HG02642 (cell line): Measurements from ENCODE around the gene RHOT2.

Source experiments
- ATAC-seq: cut with Tn5 transposase; IDR thresholded peaks from one replicate; pipeline ENCODE4 v1.9.1; 2021; ENCODE audit warnings: mild to moderate bottlenecking; ENCODE audit not compliant: unreplicated experiment, poor library complexity

RHOT2 gene

DNA sequence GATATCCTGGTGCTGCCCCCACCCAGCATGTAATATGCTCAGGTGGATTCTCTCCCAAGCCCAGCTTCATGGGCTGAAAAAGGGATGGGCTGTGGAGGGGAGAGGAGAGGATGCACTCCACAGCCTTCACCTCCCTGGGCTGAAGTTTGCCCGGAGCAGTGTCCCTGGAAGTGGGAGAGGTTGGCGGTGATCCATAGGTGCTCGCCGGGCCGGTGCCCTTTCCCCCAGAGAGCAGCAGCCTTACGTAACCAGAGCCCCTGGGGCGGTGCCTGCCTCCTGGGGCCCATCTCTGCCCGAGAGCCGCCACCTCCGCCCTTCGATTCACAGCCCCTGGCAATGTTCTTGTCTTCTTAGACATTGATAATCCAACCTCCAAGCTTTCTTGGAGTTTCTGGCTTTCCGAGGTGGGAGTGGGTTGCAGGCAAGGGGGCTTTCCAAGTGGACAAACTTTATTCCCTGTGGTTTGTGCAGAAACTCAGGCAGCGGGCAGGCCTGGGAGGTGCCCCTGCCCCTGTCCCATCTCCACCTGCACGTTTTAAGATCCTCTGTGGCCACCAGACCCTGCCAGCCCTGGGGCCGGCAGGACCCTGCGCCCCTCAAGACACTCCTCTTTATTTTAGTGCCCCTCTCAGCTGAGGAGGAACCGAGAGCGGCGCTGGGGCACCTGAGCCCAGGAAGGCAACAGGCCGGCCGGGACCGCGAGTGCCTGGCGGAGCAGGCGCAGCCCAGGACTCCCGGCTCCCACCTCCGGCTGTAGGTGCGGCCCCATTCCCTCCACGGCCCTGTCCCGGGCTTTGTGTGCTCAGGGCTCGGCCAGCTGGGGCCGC lies 21.9 kb upstream of the RHOT2 start:
- no peak for ATAC-seq

DNA sequence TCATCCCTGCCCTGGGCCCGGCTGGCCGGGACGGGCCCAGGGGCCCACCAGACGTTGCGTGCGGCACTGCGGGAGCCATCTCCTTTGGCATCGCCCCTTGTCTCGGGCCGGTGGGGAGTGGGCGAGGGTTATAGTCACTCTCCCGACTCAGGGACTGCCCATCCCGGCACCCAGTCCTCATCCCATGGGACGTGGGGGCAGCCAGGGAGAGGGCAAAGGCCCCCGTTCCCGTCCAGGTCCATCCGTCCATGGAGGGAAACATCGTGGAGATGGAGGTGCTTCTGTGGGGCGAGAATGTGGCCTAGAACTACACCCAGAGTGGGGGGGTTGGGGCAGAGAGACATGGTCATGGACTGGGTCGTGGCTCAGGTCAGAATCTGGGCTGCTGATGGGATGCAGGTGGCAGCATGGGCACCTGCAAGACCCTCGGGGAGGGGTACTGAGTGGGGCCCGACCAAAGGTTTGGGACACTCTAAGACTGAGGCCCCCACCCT lies 21.2 kb upstream of the RHOT2 start:
- no peak for ATAC-seq

DNA sequence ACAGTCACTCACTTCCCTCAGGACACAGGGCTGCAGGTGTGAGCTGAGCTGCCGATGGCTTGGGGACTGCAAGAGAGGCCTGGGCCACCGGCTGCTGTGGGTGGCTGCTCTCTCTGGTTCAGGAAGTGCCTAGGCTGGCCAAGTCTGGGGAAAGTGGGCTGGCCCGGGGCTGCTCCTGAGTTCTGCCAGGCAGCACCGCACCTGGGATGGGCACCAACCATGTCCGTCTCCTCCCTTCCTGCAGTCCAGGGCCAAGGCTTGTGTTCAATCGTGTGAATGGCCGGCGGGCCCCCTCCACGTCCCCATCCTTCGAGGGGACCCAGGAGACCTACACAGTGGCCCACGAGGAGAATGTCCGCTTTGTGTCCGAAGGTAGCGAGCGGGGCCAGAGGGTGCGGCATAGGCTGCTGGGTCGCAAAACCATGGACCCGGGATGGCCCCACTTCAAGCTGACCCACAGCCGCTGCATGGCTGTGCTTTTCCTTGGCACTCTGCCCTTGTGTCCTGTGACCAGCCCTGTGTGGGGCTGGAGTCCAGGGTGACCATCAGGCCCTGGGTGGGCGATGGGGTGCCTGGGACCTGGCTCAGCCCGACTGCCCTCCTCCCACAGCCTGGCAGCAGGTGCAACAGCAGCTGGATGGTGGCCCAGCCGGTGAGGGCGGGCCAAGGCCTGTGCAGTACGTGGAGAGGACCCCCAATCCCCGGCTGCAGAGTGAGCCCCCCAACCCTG lies 20.6 kb upstream of the RHOT2 start:
- no peak for ATAC-seq

DNA sequence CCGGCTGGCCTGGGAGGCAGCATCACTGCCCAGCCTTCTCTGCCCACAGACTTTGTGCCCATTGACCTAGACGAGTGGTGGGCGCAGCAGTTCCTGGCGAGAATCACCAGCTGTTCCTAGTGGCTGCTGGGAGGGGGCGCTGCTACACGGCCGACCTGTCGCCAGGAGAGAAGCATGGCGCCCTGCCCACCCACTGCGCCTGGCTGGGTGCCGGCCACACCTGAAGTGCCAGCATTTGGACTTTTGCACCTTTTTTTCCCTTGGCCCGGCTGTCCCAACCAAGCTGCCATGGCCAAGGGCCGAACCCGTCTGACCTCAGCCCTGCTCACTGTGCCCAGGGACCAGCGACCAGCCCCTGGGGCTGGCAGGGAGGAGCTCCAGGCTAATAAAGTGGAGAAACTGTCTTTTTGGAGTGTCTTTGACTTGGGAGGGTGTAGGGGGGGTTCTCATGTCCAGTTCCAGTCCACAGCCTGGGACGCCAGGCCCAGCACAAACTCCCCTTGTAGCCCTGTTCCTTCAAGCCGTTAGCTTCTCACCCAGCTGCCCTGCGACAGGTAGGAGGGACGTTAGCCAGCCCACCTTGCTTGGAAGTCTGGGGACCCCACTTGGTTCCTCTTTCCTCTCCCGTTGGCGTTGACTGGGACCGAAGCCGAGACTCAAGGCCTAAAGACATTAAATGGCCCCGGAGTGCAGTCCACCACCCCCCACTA lies 19.7 kb upstream of the RHOT2 start:
- ATAC-seq, result no peak

DNA sequence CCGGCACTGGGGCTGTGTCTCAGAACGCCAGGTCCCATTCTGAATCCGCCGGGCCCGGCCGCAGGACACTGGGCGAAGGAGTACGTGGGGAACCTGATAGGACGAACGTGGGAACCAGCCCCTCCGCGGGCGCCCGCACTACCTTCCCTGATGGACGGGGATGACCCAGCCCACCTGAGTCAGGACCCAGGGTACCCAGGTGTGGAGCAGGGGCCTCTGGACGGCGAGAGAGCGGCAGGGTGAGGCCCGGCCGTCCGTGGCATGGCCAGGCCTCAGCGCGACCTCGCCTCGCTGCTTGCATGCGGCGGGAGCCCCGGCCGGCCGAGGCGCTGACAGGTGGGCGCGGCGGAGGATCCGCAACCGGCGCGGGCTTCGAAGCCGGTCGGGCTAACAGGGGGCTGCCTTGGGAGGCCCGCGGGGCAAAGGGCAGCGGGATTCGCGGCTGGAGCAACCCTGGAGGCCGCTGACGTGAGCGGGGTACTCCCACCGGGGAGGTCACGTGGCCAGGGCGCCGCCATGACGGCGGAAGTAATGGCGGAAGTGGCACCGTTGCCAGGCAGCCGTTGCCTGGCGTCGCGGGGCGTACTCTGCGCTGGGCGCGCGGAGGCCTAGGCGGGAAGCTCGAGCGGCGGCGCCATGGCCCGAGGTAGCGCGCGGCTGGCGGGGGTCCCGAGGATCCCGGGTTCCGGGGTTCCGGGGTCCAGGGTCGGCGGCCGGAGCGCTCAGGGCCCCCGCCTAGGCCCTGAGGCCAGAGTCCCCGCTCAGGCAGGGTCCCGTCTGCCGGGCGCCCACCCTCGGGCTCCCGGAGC lies 18.9 kb upstream of the RHOT2 start, which contains the start of gene WDR90:
TSS of gene WDR90 (plus strand) at position 585 of the 809 bp plus-strand sequence. CDS start at position 637, 52 bp downstream.
- ATAC-seq, result peak; percentile 76

DNA sequence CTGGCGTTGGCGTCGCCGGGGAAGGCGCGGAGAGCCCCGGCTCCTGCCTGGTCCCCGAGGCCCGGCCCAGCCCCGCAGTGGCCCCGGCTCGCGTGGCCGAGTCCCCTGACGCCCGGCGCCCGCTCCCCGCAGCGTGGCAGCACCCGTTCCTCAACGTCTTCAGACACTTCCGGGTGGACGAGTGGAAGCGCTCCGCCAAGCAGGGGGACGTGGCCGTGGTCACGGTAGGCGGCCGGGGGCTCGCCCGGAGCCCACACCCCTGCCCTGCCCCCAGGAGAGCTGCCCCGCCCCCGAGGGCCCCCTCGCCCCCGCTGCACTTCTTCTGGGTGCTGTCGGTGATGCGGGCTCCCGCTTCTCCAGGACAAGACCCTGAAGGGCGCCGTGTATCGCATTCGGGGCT lies 18.3 kb upstream of the RHOT2 start:
- peak; percentile 19 for ATAC-seq

DNA sequence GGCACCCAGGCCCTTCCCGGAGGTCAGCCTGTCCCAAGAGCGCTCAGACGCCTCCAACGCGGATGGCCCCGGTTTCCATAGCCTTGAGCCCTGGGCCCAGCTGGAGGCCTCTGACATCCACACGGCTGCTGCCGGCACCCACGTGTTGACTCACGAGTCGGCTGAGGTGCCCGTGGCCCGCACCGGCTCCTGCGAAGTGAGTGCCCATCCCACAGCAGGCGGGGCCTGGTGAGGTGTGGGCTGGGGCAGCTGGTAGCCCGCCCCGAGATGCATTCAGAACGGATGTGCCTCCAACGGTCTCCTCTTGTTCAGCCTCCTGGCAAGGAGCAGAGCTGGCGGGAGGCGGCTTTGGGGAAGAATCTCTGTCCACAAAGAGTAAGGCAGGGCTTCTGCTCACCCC lies 16.1 kb upstream of the RHOT2 start:
- ATAC-seq, result no peak

DNA sequence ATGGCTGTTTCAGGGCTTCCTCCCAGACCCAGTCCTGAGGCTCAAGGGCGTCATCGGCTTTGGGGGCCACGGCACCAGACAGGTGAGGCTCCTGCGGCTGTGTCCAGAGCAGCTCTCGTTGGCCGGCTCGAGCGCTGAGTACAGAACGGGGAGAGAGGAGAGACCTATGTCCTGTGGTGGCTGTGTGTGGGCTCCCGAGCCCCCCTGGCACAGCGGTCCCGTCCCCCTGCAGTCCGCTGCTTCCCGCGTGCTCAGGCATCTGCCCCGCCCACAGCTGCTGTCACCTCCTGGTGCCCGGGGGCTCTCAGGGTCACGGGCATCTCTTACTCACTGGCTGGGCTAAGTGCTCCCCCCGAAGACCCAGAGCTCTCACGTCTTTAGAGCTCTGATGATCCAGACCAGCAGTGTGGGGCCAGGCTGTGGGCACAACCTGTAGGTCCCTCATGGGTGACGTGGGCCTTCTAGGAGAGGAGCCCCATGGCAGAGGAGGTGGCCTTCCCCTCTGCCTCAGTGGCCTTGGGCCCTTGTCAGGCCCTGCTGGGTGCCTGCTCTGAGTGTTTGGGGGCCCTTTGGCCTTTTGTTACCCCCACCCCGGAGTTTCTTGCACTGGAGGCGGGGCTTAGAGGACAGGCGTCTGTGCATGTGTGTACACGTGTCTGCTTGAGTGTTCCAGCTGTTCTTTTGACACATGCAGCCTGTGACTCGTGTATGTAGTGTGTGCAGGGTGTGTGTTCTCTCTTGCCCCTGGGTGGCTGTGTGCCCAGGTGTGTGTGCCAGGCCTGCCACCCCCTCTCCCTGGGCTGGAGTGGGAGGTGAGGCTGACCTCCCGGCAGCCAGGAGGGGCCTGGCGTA lies 15.3 kb upstream of the RHOT2 start:
- ATAC-seq, result no peak

DNA sequence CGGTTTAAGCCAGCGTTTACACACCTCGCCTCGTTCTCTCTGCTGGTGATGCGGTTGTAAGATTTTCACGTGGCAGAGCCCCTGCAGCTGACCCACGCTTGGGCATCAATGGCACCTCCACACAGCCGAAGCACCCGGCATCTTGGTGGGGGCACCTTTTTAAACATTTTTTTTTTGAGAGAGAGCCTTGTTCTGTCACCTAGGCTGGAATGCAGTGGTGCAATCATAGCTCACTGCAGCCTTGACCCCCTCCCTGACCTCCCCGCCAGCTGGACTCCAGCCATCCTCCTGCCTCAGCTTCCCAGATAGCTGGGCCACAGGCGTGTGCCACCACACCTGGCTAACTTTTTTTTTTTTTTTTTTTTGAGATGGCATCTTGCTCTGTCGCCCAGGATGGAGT lies 13.9 kb upstream of the RHOT2 start:
- no peak for ATAC-seq

DNA sequence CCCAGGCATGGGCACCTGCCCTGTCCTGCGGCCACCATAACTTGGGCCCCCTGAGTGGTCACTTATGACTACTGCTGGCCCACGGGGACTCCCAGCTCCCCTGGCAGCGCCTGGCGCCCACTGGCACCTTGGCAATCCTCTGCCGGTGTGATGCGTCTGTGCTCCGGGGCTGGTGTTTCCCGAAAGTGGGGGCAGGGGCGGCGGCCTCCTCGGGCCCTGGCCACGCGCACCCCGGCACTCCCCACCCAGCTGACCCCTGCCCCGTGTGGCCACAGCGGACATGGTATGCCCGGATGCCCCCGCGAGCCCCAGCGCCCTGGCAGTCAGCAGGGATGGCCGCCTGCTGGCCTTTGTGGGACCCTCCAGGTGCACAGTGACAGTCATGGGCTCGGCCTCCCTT lies 10.4 kb upstream of the RHOT2 start:
- ATAC-seq, result no peak

DNA sequence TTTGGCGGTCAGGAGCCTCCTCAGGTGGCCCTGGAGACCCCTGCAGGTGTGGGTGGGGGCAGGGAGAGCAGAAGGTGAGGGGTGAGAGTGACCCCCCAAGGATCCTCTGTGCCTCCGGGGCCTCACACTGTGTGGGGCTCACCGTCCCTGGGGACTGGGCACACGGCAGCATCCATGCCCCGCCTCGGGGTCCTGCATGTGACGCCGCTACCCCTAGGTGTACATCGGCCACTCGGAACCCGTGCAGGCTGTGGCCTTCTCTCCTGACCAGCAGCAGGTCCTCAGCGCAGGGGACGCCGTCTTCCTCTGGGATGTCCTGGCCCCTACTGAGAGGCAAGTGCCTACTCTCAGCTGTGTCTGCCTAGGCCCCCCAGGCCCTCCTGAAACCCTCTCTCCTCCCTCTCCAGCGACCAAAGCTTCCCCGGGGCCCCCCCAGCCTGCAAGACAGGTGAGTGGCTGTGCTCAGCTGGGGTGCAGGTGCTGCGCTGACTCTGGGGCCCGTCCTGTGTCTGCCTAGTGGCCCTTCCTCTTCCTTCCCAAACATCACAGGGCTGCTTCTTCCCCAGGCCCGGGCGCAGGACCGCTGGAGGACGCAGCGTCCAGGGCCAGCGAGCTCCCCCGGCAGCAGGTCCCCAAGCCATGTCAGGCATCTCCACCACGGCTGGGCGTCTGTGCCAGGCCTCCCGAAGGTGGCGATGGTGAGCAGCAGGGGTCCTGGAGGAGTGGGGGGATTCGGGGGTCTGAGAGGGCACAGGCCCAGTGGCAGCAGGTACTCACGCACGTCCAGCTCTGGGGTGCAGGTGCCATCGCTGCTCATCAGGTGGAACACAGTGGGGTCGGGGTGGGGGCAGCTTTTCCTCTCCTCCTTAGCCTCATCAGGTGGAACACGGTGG lies 9.0 kb upstream of the RHOT2 start:
- ATAC-seq, result no peak

DNA sequence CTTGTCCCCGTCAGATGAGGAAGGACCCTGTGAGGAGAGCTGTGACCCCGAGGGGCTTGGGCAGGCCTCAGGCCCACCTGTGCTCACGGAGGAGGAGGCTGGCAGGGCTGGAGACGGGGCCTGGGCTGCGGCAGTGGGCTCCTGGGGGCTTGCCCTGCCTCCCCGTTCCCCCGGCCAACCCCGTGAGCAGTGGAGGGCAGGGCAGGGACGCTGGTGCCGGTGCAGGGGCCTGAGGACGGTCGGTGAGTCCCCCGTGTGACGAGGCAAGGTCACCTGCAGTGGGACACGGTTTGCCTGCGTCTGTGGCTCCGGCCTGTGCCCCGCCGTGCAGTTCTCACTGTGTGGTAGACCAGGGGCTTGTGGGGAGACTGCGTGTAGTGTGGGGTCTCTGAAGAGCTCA lies 8.3 kb upstream of the RHOT2 start:
- no peak for ATAC-seq

DNA sequence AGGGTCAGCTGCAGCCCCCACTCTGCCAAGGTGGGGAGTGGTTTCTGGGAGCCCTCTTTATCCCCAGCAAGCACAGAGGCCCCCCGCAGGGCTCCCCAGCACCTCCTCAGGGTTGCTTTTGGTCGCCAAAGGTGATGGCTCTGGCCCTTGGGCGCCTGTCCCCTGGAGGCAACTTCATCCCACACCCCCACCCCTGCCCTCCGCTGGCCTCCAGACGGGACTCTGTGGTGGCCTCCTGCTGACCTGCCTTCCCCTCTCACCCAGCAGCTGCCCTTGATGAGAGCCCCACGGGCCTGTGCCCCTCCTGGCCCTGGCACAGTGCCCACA lies 7.8 kb upstream of the RHOT2 start:
- no peak for ATAC-seq

DNA sequence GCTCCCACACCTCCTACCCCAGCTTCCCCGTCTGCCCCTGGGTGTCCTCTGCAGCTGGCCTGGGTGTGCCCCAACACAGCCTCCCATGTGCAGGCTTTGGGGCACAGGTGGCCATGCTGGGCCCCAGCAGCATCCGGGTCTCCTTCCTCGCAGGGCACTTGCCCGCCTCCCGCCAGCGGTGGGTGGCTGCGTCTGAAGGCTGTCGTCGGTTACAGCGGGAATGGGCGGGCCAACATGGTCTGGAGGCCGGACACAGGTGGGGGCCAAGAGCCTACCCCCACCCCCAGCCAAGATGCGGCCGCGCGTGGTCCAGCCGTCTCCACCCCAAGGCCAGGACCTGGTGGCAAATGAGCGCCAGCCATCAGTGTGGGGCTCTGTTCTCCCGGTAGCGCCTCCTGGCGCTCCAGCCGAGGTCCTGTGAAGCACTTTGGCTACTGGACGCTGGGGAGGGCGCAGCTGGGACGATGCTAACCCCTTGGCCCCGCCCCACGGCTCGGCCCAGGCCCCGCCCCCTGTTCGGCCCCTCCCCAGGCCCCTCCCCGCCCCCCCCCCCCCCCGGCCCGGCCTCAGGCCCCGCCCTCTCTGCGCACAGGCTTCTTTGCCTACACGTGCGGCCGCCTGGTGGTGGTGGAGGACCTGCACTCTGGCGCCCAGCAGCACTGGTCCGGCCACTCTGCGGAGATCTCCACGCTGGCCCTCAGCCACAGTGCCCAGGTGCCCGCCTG lies 7.3 kb upstream of the RHOT2 start:
- ATAC-seq, result peak; percentile 47

DNA sequence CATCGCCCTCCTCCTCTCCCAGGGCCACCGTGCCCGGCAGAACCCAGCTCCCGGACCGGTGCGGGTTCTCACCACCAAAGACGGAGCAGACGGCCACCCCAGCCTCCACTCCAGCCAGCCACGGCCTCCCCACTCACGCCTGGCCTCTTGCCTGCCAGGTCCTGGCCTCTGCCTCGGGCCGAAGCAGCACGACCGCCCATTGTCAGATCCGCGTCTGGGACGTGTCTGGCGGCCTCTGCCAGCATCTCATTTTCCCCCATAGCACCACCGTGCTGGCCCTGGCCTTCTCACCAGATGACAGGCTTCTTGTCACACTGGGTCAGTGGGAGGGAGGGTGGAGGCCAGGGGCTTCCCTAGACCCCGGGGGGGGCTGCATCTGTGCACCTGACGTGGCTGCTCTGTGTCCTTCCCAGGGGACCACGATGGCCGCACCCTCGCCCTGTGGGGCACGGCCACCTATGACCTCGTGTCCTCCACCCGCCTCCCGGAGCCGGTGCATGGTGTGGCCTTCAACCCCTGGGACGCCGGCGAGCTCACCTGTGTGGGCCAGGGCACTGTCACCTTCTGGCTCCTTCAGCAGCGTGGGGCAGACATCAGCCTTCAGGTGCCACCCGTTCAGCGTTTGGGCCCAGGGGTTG lies 6.6 kb upstream of the RHOT2 start:
- ATAC-seq, result peak; percentile 2

DNA sequence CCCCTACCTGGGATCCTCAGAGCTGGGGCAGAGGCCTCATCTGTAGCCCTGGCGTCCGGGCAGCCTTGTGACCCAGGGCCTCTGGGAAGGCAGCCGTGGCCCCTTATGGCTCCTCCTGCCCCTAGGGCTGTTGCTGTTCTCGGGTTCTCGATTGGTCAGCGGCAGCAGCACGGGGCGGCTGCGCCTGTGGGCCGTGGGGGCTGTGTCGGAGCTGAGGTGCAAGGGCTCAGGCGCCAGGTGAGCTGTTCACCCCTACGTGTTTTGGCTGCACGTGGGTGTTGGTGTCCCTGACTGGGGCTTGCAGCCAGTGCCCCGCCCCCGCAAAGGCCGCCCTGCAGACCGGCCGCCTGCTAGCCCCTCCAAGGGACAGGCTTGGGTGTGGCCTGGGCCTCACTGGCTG lies 5.8 kb upstream of the RHOT2 start:
- no peak for ATAC-seq

DNA sequence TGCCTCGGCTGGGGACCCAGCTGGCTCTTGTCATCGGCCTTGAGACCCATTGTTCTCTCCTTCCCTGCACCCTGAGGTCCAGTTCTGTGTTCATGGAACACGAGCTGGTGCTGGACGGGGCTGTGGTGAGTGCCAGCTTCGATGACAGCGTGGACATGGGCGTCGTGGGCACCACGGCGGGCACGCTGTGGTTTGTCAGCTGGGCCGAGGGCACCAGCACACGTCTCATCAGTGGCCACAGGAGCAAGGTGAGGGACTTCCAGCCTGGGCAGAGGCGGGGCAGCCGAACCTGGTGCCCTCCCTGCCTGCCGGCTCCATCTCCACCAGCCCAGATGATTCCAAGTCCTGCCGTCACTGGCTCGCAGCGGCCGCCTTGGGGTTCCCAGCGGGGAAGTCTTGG lies 5.3 kb upstream of the RHOT2 start:
- ATAC-seq, result no peak
